Posterior cingulate gyrus (tissue), 11 donors: Measurements from ENCODE around the gene TUBGCP2.

Experiments
- DNase-seq, 10 donors: peaks; one replicate each; pipeline versions ENCODE4 v3.0.0 to v3.0.0-alpha.2; 2020 to 2021; ENCODE audit warnings: mixed read lengths in 3 of 10
- intact Hi-C: fragments of 100-400 bp; cut with DNase I; formaldehyde crosslinking; loops from one replicate; pipeline ENCODE4 v1.15.1; 2023

Gene TUBGCP2

GRCh38 chr10:133281628-133282372 is 26.9 kb downstream of the TUBGCP2 start:
- intact Hi-C loops: no loop called here
- no peak for DNase-seq

GRCh38 chr10:133281084-133281483 is 27.6 kb downstream of the TUBGCP2 start:
- DNase-seq: no peak
- intact Hi-C loops: no loop called here

- intact Hi-C loops: no loop called here
- DNase-seq: no peak
Observed at GRCh38 chr10:133280391-133281059, 28.1 kb downstream of the TUBGCP2 start.

- intact Hi-C loops: no loop called here
- DNase-seq: no peak
Observed at GRCh38 chr10:133279326-133280226, 29.1 kb downstream of the TUBGCP2 start.

- intact Hi-C loops: no loop called here
- peak in 1 of 10 donors; percentile 42 for DNase-seq
Observed at GRCh38 chr10:133278577-133279265, 30.0 kb downstream of the TUBGCP2 start.

GRCh38 chr10:133277993-133278576 is 30.6 kb downstream of the TUBGCP2 start:
- intact Hi-C loops: no loop called here
- DNase-seq: no peak

- no peak for DNase-seq
- intact Hi-C loops: no loop called here
Observed at GRCh38 chr10:133277277-133277992, 31.2 kb downstream of the TUBGCP2 start.

- DNase-seq: no peak
- intact Hi-C loops: no loop called here
Observed at GRCh38 chr10:133276435-133277201, 32.1 kb downstream of the TUBGCP2 start, which contains the start of gene ADAM8. Gene ADAM8 (minus strand): TSS chr10:133276868. CDS start chr10:133276817, 51 bp downstream.

GRCh38 chr10:133276100-133276434 is 32.6 kb downstream of the TUBGCP2 start:
- intact Hi-C loops: no loop called here
- no peak for DNase-seq

GRCh38 chr10:133275684-133276092 is 33.0 kb downstream of the TUBGCP2 start:
- DNase-seq: no peak
- intact Hi-C loops: no loop called here

GRCh38 chr10:133274751-133275683 is 33.7 kb downstream of the TUBGCP2 start:
- no peak for DNase-seq
- intact Hi-C loops: no loop called here

- intact Hi-C loops: no loop called here
- DNase-seq: no peak
Observed at GRCh38 chr10:133273534-133274143, 35.0 kb downstream of the TUBGCP2 start.

GRCh38 chr10:133272964-133273420 is 35.7 kb downstream of the TUBGCP2 start:
- no peak for DNase-seq
- intact Hi-C loops: no loop called here

GRCh38 chr10:133272301-133272963 is 36.2 kb downstream of the TUBGCP2 start:
- intact Hi-C loops: no loop called here
- DNase-seq: no peak

- no peak for DNase-seq
- intact Hi-C loops: no loop called here
Observed at GRCh38 chr10:133271521-133272300, 37.0 kb downstream of the TUBGCP2 start.

GRCh38 chr10:133270773-133271297 is 37.8 kb downstream of the TUBGCP2 start:
- intact Hi-C loops: no loop called here
- DNase-seq: no peak
